GM23338 (cell line): ENCODE measurements around the gene CMSS1. TPM values are rescaled to one million over a fixed set of nuclear protein-coding genes. Genes with fewer than 3 reads are reported as not detected.

Experiments used
- ATAC-seq: fragments of 200-7000 bp; cut with Tn5 transposase; 3 replicates; pipeline ENCODE4 v1.9.1; 2020
- DNase-seq: peaks from one replicate; pipeline ENCODE4 v3.0.0-alpha.2; 2015; ENCODE audit warnings: low spot score
- H2AFZ ChIP-seq: fragments of 200-600 bp; sonication (generic); 2 replicates; pipeline ENCODE4 v1.8.0; 2016; ENCODE audit warnings: antibody characterized with exemption, mild to moderate bottlenecking, moderate library complexity
- H3F3A ChIP-seq: fragments of 200-600 bp; sonication (generic); replicated peaks from 2 replicates; pipeline ENCODE4 v1.8.0; 2017; ENCODE audit warnings: antibody characterized with exemption, mixed run types, low read depth
- H3K27ac ChIP-seq: fragments of 200-600 bp; sonication (generic); 2 replicates; pipeline ENCODE4 v1.6.1; 2016; ENCODE audit warnings: low read depth
- H3K27me3 ChIP-seq: fragments of 200-600 bp; sonication (generic); 2 replicates; pipeline ENCODE4 v1.8.0; 2016; ENCODE audit warnings: mild to moderate bottlenecking, mixed run types, moderate library complexity; ENCODE audit not compliant: insufficient read depth
- H3K36me3 ChIP-seq: fragments of 200-600 bp; sonication (generic); 2 replicates; pipeline ENCODE4 v1.8.0; 2016; ENCODE audit warnings: mild to moderate bottlenecking; ENCODE audit not compliant: insufficient read depth
- H3K4me1 ChIP-seq: fragments of 200-600 bp; sonication (generic); 2 replicates; pipeline ENCODE4 v1.8.0; 2016; ENCODE audit warnings: mild to moderate bottlenecking, moderate library complexity; ENCODE audit not compliant: insufficient read depth
- H3K4me2 ChIP-seq: fragments of 200-600 bp; sonication (generic); 2 replicates; pipeline ENCODE4 v1.7.1; 2017; ENCODE audit warnings: mixed run types
- H3K4me3 ChIP-seq: fragments of 200-600 bp; sonication (generic); 2 replicates; pipeline ENCODE4 v1.6.1; 2016; ENCODE audit warnings: mixed run types
- H3K79me2 ChIP-seq: fragments of 200-600 bp; sonication (generic); replicated peaks from 2 replicates; pipeline ENCODE4 v1.8.0; 2017; ENCODE audit warnings: mild to moderate bottlenecking; ENCODE audit not compliant: insufficient read depth
- H3K9me2 ChIP-seq: fragments of 200-600 bp; sonication (generic); 2 replicates; pipeline ENCODE4 v1.8.0; 2017; ENCODE audit not compliant: insufficient read depth
- H4K20me1 ChIP-seq: fragments of 200-600 bp; sonication (generic); replicated peaks from 2 replicates; pipeline ENCODE4 v1.8.0; 2017; ENCODE audit warnings: mild to moderate bottlenecking; ENCODE audit not compliant: insufficient read depth
- H3K27ac Mint-ChIP-seq: 2 replicates; pipeline ENCODE4 v1.8.0; 2020; ENCODE audit warnings: inconsistent platforms, mild to moderate bottlenecking, moderate library complexity, mixed read lengths
- H3K27me3 Mint-ChIP-seq: 3 replicates; pipeline ENCODE4 v1.8.0; 2022; ENCODE audit warnings: low read depth, mild to moderate bottlenecking, moderate library complexity, mixed read lengths, inconsistent platforms; ENCODE audit not compliant: insufficient read depth, poor library complexity
- H3K36me3 Mint-ChIP-seq: 3 replicates; pipeline ENCODE4 v1.8.0; 2021; ENCODE audit warnings: low read depth, mild to moderate bottlenecking, inconsistent platforms, moderate library complexity, mixed read lengths
- H3K4me1 Mint-ChIP-seq: 3 replicates; pipeline ENCODE4 v1.8.0; 2020; ENCODE audit warnings: mild to moderate bottlenecking, inconsistent platforms, mixed read lengths
- H3K4me3 Mint-ChIP-seq: 3 replicates; pipeline ENCODE4 v1.8.0; 2021; ENCODE audit warnings: moderate library complexity, mild to moderate bottlenecking, inconsistent platforms, mixed read lengths
- H3K9me3 Mint-ChIP-seq: 3 replicates; pipeline ENCODE4 v1.8.0; 2020; ENCODE audit warnings: moderate library complexity, mild to moderate bottlenecking, inconsistent platforms, mixed read lengths
- CREB1 ChIP-seq: fragments of 250-450 bp; sonication (Bioruptor Pico); IDR thresholded peaks from 2 replicates; pipeline ENCODE4 v1.5.0; 2020; ENCODE audit warnings: low read depth, mild to moderate bottlenecking, moderate library complexity
- ETS1 ChIP-seq: IDR thresholded peaks from 2 replicates; pipeline ENCODE4 v1.6.1; 2016; ENCODE audit warnings: antibody characterized with exemption
- EZH2 ChIP-seq: fragments of 200-600 bp; sonication (generic); IDR thresholded peaks from one replicate; pipeline ENCODE4 v1.8.0; 2017; ENCODE audit warnings: antibody characterized with exemption, mild to moderate bottlenecking, low read depth; ENCODE audit not compliant: unreplicated experiment
- EZH2phosphoT487 ChIP-seq: fragments of 200-600 bp; sonication (generic); IDR thresholded peaks from one replicate; pipeline ENCODE4 v1.8.1; 2018; ENCODE audit warnings: antibody characterized with exemption; ENCODE audit not compliant: unreplicated experiment
- JUNB ChIP-seq: IDR thresholded peaks from one replicate; pipeline ENCODE4 v1.6.1; 2016; ENCODE audit warnings: antibody characterized with exemption; ENCODE audit not compliant: unreplicated experiment
- NANOG ChIP-seq: IDR thresholded peaks from 2 replicates; pipeline ENCODE4 v1.6.1; 2016; ENCODE audit warnings: antibody characterized with exemption, borderline replicate concordance
- POLR2AphosphoS5 ChIP-seq: IDR thresholded peaks from 2 replicates; pipeline ENCODE4 v1.6.1; 2016; ENCODE audit warnings: antibody characterized with exemption, low read depth
- REST ChIP-seq: IDR thresholded peaks from one replicate; pipeline ENCODE4 v1.6.1; 2018; ENCODE audit warnings: antibody characterized with exemption; ENCODE audit not compliant: unreplicated experiment
- STAT1 ChIP-seq: IDR thresholded peaks from one replicate; pipeline ENCODE4 v1.6.1; 2016; ENCODE audit warnings: antibody characterized with exemption; ENCODE audit not compliant: unreplicated experiment
- ZNF114 ChIP-seq: fragments of 250-450 bp; sonication (Bioruptor Pico); IDR thresholded peaks from 2 replicates; pipeline ENCODE4 v1.5.0; 2020; ENCODE audit warnings: mild to moderate bottlenecking, moderate library complexity
- ZNF331 ChIP-seq: fragments of 250-450 bp; sonication (Bioruptor Pico); IDR thresholded peaks from 2 replicates; pipeline ENCODE4 v1.5.0; 2020; ENCODE audit warnings: low read depth, mild to moderate bottlenecking, moderate library complexity
- polyA plus RNA-seq: library from polyadenylated mRNA; unstranded; fragments of >200 nt; fragmentation: Nextera tagmentation; extraction: Ambion mirVana; gene quantifications from 2 replicates; pipeline ENCODE4 v1.2.1, GENCODE V29; 2016
- total RNA-seq: library from RNA; depleted of rRNA; stranded (reverse); fragments of >200 nt; shearing (Covaris generic); gene quantifications from 2 replicates; pipeline ENCODE4 v1.2.3, GENCODE V29; 2014
- TF ChIP-seq, protein P1 (sequence below): fragments of 250-450 bp; sonication (Bioruptor Pico); IDR thresholded peaks from 2 replicates; pipeline ENCODE4 v1.5.0; 2020; ENCODE audit warnings: mild to moderate bottlenecking, moderate library complexity
- TF ChIP-seq, protein P2 (sequence below), 2 experiments: fragments of 200-600 bp in 1 of 2; sonication (generic) in 1 of 2; conservative IDR thresholded peaks; 2 replicates each; pipeline versions ENCODE4 v1.5.1 to v1.6.1; 2016 to 2017; ENCODE audit warnings: antibody characterized with exemption in 2 of 2, low read depth in 2 of 2, mild to moderate bottlenecking in 2 of 2, moderate library complexity in 1 of 2

The CMSS1 gene
- total and polyA plus RNA-seq, 2 experiments from 2014 or later: 39.4 to 187 TPM

GRCh38 chr3:100084100-100084806 is 266.6 kb downstream of the CMSS1 start:
- H3F3A ChIP-seq: no peaks in the 10 kb centered on the region
- H3K4me2 ChIP-seq: no peak overlapping the region
- H2AFZ ChIP-seq: no peak overlapping the region
- peaks cover 18% of the 10 kb centered on the region; the same call in 1 of the 2 replicates for H3K4me1 ChIP-seq
- Mint-ChIP-seq H3K9me3 (no peaks in the 10 kb centered on the region), H3K27me3 (no peaks in the 10 kb centered on the region), H3K27ac (no peak overlapping the region), H3K36me3 (no peaks in the 10 kb centered on the region), H3K4me3 (no peak overlapping the region), H3K4me1 (peaks cover 27% of the 10 kb centered on the region)
- H3K4me3 ChIP-seq: no peak overlapping the region
- DNase-seq (no peak), ATAC-seq (no peak)
- H3K27ac ChIP-seq: no peak overlapping the region
- TF ChIP-seq NANOG (no peak), ZNF331 (CRISPR knock-in tag) (no peak), EZH2phosphoT487 (no peak), ETS1 (no peak), POLR2AphosphoS5 (no peak), JUNB (no peak), REST (no peak), EZH2 (no peak), CREB1 (CRISPR knock-in tag) (no peak), STAT1 (no peak), ZNF114 (no peak)
- TF ChIP-seq, protein P1, sequence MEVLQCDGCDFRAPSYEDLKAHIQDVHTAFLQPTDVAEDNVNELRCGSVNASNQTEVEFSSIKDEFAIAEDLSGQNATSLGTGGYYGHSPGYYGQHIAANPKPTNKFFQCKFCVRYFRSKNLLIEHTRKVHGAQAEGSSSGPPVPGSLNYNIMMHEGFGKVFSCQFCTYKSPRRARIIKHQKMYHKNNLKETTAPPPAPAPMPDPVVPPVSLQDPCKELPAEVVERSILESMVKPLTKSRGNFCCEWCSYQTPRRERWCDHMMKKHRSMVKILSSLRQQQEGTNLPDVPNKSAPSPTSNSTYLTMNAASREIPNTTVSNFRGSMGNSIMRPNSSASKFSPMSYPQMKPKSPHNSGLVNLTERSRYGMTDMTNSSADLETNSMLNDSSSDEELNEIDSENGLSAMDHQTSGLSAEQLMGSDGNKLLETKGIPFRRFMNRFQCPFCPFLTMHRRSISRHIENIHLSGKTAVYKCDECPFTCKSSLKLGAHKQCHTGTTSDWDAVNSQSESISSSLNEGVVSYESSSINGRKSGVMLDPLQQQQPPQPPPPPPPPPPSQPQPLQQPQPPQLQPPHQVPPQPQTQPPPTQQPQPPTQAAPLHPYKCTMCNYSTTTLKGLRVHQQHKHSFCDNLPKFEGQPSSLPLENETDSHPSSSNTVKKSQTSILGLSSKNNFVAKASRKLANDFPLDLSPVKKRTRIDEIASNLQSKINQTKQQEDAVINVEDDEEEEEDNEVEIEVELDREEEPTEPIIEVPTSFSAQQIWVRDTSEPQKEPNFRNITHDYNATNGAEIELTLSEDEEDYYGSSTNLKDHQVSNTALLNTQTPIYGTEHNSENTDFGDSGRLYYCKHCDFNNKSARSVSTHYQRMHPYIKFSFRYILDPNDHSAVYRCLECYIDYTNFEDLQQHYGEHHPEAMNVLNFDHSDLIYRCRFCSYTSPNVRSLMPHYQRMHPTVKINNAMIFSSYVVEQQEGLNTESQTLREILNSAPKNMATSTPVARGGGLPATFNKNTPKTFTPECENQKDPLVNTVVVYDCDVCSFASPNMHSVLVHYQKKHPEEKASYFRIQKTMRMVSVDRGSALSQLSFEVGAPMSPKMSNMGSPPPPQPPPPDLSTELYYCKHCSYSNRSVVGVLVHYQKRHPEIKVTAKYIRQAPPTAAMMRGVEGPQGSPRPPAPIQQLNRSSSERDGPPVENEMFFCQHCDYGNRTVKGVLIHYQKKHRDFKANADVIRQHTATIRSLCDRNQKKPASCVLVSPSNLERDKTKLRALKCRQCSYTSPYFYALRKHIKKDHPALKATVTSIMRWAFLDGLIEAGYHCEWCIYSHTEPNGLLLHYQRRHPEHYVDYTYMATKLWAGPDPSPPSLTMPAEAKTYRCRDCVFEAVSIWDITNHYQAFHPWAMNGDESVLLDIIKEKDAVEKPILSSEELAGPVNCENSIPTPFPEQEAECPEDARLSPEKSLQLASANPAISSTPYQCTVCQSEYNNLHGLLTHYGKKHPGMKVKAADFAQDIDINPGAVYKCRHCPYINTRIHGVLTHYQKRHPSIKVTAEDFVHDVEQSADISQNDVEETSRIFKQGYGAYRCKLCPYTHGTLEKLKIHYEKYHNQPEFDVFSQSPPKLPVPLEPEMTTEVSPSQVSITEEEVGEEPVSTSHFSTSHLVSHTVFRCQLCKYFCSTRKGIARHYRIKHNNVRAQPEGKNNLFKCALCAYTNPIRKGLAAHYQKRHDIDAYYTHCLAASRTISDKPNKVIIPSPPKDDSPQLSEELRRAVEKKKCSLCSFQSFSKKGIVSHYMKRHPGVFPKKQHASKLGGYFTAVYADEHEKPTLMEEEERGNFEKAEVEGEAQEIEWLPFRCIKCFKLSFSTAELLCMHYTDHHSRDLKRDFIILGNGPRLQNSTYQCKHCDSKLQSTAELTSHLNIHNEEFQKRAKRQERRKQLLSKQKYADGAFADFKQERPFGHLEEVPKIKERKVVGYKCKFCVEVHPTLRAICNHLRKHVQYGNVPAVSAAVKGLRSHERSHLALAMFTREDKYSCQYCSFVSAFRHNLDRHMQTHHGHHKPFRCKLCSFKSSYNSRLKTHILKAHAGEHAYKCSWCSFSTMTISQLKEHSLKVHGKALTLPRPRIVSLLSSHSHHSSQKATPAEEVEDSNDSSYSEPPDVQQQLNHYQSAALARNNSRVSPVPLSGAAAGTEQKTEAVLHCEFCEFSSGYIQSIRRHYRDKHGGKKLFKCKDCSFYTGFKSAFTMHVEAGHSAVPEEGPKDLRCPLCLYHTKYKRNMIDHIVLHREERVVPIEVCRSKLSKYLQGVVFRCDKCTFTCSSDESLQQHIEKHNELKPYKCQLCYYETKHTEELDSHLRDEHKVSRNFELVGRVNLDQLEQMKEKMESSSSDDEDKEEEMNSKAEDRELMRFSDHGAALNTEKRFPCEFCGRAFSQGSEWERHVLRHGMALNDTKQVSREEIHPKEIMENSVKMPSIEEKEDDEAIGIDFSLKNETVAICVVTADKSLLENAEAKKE: no peak
- TF ChIP-seq, protein P2, sequence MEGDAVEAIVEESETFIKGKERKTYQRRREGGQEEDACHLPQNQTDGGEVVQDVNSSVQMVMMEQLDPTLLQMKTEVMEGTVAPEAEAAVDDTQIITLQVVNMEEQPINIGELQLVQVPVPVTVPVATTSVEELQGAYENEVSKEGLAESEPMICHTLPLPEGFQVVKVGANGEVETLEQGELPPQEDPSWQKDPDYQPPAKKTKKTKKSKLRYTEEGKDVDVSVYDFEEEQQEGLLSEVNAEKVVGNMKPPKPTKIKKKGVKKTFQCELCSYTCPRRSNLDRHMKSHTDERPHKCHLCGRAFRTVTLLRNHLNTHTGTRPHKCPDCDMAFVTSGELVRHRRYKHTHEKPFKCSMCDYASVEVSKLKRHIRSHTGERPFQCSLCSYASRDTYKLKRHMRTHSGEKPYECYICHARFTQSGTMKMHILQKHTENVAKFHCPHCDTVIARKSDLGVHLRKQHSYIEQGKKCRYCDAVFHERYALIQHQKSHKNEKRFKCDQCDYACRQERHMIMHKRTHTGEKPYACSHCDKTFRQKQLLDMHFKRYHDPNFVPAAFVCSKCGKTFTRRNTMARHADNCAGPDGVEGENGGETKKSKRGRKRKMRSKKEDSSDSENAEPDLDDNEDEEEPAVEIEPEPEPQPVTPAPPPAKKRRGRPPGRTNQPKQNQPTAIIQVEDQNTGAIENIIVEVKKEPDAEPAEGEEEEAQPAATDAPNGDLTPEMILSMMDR (conservative IDR thresholded peaks at IDR 0.05; ENCODE audit: low read depth in 2 of 2): no peak
- H4K20me1 ChIP-seq: no peaks in the 10 kb centered on the region
- H3K36me3 ChIP-seq: no peaks in the 10 kb centered on the region
- no peaks in the 10 kb centered on the region for H3K27me3 ChIP-seq
- no peaks in the 10 kb centered on the region for H3K79me2 ChIP-seq
- no peaks in the 10 kb centered on the region for H3K9me2 ChIP-seq
